Hair follicular keratinocyte (primary cell): ENCODE measurements around the gene PPIL1. TPM values are rescaled to one million over a fixed set of nuclear protein-coding genes. Genes with fewer than 3 reads are reported as not detected.

Experiments
- total RNA-seq: library from RNA; depleted of rRNA; stranded (reverse); fragments of >200 nt; gene quantifications from 2 replicates; pipeline ENCODE4 v1.2.3, GENCODE V29; 2015

The PPIL1 gene
- total RNA-seq, result 46.6 and 59.0 TPM in 2 replicates

DNA sequence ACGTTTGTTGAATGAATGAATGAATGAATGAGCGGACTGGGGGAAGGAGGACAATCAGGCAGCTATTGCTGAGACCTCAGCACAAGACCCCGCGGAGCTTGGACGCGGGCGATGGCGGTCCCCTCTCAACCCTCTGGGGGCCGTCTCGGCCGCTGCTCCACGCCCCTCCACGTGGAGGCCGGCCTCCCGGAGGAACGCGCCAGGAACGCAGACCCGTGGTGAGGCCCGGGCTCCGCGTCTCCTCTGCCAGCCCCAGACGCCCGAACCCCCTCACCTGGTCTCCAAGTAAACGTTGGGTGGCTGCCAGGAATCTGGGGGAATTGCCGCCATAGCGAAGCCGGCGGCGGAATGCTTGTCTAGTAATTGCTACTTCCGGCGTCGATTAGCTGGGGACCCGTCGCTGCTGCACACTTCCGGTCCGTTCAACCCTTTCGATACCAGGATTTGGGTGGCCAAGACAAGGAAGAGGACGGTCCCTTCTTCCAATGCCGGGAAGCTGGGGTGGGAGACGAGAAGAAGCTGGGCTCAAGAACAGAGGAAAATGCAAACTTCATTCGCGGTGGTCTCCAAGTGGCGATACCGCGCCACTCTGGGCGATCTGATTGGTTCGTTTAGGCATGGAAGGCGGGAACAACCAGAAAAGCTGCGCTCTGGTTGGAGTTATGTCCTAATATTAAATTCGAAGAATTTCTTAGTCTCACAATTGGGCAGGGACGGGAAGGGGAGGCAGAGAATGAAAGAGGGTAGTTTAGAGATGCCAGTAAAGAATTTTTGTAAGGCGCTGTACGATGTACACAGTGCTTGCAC lies at the start of gene PPIL1:
TSS of gene PPIL1 (minus strand) at position 361 of the 807 bp plus-strand sequence. CDS start at position 330, 31 bp downstream.

DNA sequence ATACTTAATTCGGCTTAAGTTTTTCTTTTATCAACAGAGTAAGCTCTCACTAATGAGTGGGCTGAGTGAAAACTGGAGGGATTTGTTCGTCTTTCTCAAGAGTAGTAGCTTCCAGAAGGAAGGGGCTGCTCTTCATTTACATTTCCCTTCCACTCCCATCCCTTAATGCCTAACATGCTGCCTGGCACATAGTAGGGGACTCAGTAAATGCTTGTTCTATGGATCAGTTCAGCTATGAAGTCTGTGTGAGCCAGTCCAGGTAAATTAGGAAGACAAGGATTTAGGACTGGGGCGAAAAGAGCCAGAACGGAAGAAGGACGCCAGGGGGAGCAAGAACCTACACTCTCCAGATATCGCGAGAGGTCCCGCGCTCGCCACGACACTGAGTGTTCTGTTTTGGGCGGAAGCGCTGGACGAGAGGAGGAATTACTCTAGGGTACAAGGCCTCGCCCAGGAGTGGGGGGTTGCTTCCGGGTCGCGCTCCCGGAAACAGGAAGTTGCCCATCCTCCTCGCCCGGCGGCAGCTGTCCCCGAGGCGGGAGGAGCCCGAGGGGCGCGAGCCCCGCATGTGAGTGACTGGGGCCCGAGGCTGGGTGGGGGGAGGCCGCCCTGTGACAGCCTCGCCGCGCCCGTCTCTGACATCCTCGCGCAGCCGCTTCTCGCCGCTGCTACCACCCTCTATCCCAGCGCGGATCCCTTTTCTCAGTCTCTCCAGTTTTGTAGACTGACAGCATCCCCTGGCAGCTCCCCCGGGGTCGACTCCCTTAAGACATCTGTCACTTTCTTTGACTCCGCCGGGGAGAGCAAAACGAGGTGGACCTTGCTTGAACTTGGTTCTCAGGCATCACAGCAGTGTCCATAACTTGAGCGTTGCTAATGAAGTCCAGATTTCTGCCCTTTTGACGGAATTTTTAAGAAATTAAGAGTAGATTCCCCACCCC lies 11.1 kb upstream of the PPIL1 start, which contains the start of gene C6orf89:
TSS of gene C6orf89 (plus strand) at position 492 of the 941 bp plus-strand sequence. CDS start 13,493 bp downstream, outside the sequence.

DNA sequence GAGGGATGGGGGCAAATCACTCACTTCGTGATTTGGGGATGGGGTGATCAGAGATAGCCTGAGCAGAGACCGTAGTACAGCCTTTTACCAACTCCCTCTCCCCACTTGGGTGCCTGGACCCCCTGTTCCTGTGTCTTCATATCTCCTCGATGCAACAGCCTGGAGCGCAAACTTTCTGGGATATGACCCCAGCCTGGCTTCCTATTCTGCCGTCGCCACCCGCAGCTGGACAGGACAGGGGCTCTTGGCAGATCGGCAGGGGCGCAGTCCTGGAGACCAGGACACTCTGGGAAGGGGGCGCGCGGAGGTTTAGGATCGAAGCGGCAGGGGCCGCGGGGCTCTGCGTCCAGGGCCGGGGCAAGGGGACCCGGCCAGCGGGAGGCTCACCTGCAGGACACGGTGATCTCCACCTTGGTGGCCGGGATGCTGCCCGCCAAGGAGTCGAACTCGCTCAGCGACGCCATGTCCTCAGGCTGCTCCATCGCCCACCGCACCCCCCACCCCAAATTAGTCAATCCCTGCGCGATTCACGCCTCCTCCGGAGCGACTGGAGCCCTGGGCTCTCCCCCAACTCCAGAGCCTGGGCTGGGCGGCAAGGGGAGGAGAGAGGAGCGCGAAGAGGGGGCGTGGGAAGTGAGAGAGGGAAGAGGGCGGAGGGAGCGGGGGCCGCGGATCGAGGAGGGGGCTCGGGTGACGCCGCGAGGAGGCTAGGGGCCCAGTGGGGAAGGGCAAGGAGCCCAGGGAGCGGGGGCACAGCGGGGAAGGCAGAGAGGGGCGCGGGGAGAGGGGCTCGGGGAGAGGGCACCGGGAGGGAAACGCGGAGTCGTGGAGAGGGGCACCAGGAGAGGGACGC lies 35.5 kb downstream of the PPIL1 start, which contains the start of gene CPNE5:
TSS of gene CPNE5 (minus strand) at position 549 of the 853 bp plus-strand sequence. CDS start at position 482, 67 bp downstream.

Other genes with a start within 250 kb of the PPIL1 start
- 314 and 410 TPM in 2 replicates for gene CDKN1A, start 196.1 kb downstream of the PPIL1 start, total RNA-seq
- 0.19 TPM in 1 of 2 replicates, not detected in the other for gene RAB44, start 177.0 kb downstream of the PPIL1 start, total RNA-seq
- gene CPNE5, start 35.4 kb downstream of the PPIL1 start, total RNA-seq, result 0.08 TPM in 1 of 2 replicates, not detected in the other
- 19.9 and 22.3 TPM in 2 replicates for gene C6orf89, start 11.1 kb upstream of the PPIL1 start, total RNA-seq
- not detected in 2 replicates for gene PI16, start 79.9 kb upstream of the PPIL1 start, total RNA-seq
- gene MTCH1, start 111.4 kb upstream of the PPIL1 start, total RNA-seq, result 125 and 129 TPM in 2 replicates
- 0.23 TPM in 1 of 2 replicates, not detected in the other for gene FGD2, start 130.9 kb upstream of the PPIL1 start, total RNA-seq